ENCODE measurements around the gene NTN3.

DNA sequence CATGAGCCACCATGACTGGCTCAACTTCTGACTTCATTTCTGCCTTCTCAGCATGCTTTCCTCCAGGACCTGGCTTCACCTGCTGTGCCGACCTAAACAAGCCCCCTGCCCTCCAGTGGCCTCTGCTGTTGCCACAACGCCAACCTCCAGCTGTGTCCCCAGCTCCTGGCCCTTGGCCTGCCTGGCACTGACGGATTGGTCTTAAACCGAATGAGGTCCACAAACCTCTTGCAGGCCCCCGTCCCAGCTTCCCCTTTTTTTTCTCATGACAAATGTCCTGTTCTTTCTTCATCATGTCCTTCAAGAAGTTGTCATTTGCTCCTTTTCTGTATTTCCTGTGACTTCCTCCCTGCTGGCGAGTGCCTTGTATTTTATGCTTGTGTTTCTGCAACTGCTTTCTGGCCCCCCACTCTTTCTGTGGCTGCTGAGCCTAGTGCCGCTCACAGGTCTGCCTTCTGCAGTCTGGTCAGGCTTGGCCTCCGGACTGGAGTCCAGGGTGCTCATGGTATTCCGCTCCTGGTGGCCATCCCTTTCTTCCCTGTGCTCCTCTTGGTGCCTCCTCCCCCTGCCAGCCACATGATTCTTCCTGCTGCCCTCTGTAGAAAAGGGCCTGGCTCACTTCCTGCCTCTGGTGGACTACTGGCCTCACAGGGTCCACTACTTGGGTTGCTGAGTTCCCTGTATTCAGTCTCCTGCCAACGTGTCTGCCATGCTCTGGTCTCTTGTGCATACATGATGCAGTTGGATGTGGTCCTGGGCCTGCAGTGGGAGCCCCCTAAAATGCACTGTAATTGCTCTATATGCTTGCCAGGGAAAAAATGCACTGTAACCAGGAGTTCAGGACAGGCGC lies 45.5 kb downstream of the NTN3 start:
- TF ChIP-seq EP300 (IDR thresholded peaks at IDR 0.05): no peak
- TF ChIP-seq, protein P1, sequence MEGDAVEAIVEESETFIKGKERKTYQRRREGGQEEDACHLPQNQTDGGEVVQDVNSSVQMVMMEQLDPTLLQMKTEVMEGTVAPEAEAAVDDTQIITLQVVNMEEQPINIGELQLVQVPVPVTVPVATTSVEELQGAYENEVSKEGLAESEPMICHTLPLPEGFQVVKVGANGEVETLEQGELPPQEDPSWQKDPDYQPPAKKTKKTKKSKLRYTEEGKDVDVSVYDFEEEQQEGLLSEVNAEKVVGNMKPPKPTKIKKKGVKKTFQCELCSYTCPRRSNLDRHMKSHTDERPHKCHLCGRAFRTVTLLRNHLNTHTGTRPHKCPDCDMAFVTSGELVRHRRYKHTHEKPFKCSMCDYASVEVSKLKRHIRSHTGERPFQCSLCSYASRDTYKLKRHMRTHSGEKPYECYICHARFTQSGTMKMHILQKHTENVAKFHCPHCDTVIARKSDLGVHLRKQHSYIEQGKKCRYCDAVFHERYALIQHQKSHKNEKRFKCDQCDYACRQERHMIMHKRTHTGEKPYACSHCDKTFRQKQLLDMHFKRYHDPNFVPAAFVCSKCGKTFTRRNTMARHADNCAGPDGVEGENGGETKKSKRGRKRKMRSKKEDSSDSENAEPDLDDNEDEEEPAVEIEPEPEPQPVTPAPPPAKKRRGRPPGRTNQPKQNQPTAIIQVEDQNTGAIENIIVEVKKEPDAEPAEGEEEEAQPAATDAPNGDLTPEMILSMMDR (IDR thresholded peaks at IDR 0.05): peak in 1 of 6 experiments; percentile 6
